ENCODE measurements around the gene GATC. TPM values are rescaled to one million over a fixed set of nuclear protein-coding genes. Genes with fewer than 3 reads are reported as not detected.

Gene GATC
- total RNA-seq, result 10 to 100 TPM; 16.5 to 22.8 (median 20.5) TPM
- 28.1 TPM for total RNA-seq (2013)

- Histone ChIP-seq H3K9me3 (ENCODE audit: control insufficient read depth, insufficient read depth, low read length) (no peaks in the 10 kb centered on the region), H3K36me3 (ENCODE audit: control insufficient read depth, insufficient read depth, low read length) (peaks cover 24% of the 10 kb centered on the region), H3K4me3 (ENCODE audit: low read length) (peak within 1 kb of the TSS; percentile 91), H3K27ac (ENCODE audit: low read length) (peak within 1 kb of the TSS; percentile 85), H3K4me1 (ENCODE audit: control insufficient read depth, insufficient read depth, low read length) (peaks cover 21% of the 10 kb centered on the region), H3K27me3 (ENCODE audit: control insufficient read depth, insufficient read depth, low read length) (no peaks in the 10 kb centered on the region)
- Mint-ChIP-seq H3K4me1 (peaks cover 25 to 27% of the 10 kb centered on the region in 2 donors), H3K9me3 (no peaks in the 10 kb centered on the region), H3K27ac (peak within 1 kb of the TSS; percentile 95 to 96), H3K4me3 (peak within 1 kb of the TSS; percentile 99), H3K36me3 (no peaks in the 10 kb centered on the region), H3K27me3 (ENCODE audit: low read depth in 2 of 2) (no peaks in the 10 kb centered on the region)
- intact Hi-C loops (cut with micrococcal nuclease), result loop anchor here (1.0 to 2.0 kb wide), 2 partner anchors 8 to 89 kb away; partner anchors contain the start of genes COX6A1 and RNF10
- under 1% methylated on average over 73 of the region's 73 CpGs for WGBS (ENCODE audit: insufficient coverage)
- no peak for TF ChIP-seq CTCF (IDR thresholded peaks at IDR 0.05)
- ATAC-seq (peak; percentile 95 to 97 (median 95)), DNase-seq (peak; percentile 91 to 93)
These were observed at the start of gene GATC, which contains the start of gene TRIAP1 for GRCh38 chr12:120445911-120446843. GATC (plus strand) TSS chr12:120446444; CDS start chr12:120446481, 37 bp downstream. TRIAP1 (minus strand) TSS chr12:120446384; CDS start chr12:120446372, 12 bp downstream.

- Mint-ChIP-seq H3K27ac (no peak overlapping the region), H3K9me3 (no peaks in the 10 kb centered on the region), H3K4me3 (no peak overlapping the region), H3K36me3 (no peaks in the 10 kb centered on the region), H3K4me1 (peaks cover 0 to 4% of the 10 kb centered on the region in 2 donors), H3K27me3 (ENCODE audit: low read depth in 2 of 2) (peaks cover 24 to 27% of the 10 kb centered on the region in 2 donors)
- no peak overlapping the region for H3K4me3 ChIP-seq (ENCODE audit: low read length)
- H3K9me3 ChIP-seq (ENCODE audit: control insufficient read depth, insufficient read depth, low read length), result no peaks in the 10 kb centered on the region
- WGBS (ENCODE audit: insufficient coverage), result 80% methylated on average over 33 of the region's 33 CpGs
- no peaks in the 10 kb centered on the region for H3K36me3 ChIP-seq (ENCODE audit: control insufficient read depth, insufficient read depth, low read length)
- intact Hi-C loops (cut with micrococcal nuclease), result no loop called here
- ATAC-seq (no peak), DNase-seq (no peak)
- no peak for TF ChIP-seq CTCF (IDR thresholded peaks at IDR 0.05)
- H3K27me3 ChIP-seq (ENCODE audit: control insufficient read depth, insufficient read depth, low read length), result peaks cover 4% of the 10 kb centered on the region
- no peak overlapping the region for H3K27ac ChIP-seq (ENCODE audit: low read length)
- no peaks in the 10 kb centered on the region for H3K4me1 ChIP-seq (ENCODE audit: control insufficient read depth, insufficient read depth, low read length)
These were observed 48.3 kb upstream of the GATC start for GRCh38 chr12:120397824-120398540.

- ATAC-seq (no peak), DNase-seq (no peak)
- WGBS (ENCODE audit: insufficient coverage), result 75% methylated on average over 5 of the region's 5 CpGs
- Histone ChIP-seq H3K9me3 (ENCODE audit: control insufficient read depth, insufficient read depth, low read length) (no peaks in the 10 kb centered on the region), H3K4me1 (ENCODE audit: control insufficient read depth, insufficient read depth, low read length) (no peaks in the 10 kb centered on the region), H3K27me3 (ENCODE audit: control insufficient read depth, insufficient read depth, low read length) (peaks cover 4% of the 10 kb centered on the region), H3K4me3 (ENCODE audit: low read length) (no peak overlapping the region), H3K27ac (ENCODE audit: low read length) (no peak overlapping the region), H3K36me3 (ENCODE audit: control insufficient read depth, insufficient read depth, low read length) (no peaks in the 10 kb centered on the region)
- Mint-ChIP-seq H3K36me3 (no peaks in the 10 kb centered on the region), H3K4me1 (peaks cover 3 to 6% of the 10 kb centered on the region in 2 donors), H3K9me3 (no peaks in the 10 kb centered on the region), H3K27me3 (ENCODE audit: low read depth in 2 of 2) (peaks cover 24 to 27% of the 10 kb centered on the region in 2 donors), H3K27ac (no peak overlapping the region), H3K4me3 (no peak overlapping the region)
- no peak for TF ChIP-seq CTCF (IDR thresholded peaks at IDR 0.05)
- intact Hi-C loops (cut with micrococcal nuclease), result no loop called here
These were observed 46.7 kb upstream of the GATC start for GRCh38 chr12:120399531-120399930.
